Small intestine (tissue), 7 donors: ENCODE results near the gene HYI. TPM values are rescaled to one million over a fixed set of nuclear protein-coding genes. Genes with fewer than 3 reads are reported as not detected.
A peak's percentile ranks its signal among the peaks of the same experiment; 100 is the strongest.

Experiments used
- DNase-seq, 2 donors: peaks; one replicate each; pipeline versions ENCODE4 v3.0.0 to v3.0.0-alpha.2; 2013
- FAIRE-seq: peaks from 2 replicates; lab custom pipeline; 2012; peaks lifted over from hg19 to GRCh38; lab: Jason Lieb, UNC
- H3K27ac ChIP-seq, 3 donors: one replicate each; pipeline ENCODE4 v1.5.1; 2013; ENCODE audit warnings: low read length in 2 of 3, mild to moderate bottlenecking in 2 of 3, control low read depth in 1 of 3, inconsistent platforms in 1 of 3, low read depth in 1 of 3, moderate library complexity in 1 of 3
- H3K27me3 ChIP-seq, 3 donors: one replicate each; pipeline ENCODE4 v1.6.1; 2013; ENCODE audit warnings: low read length in 3 of 3, inconsistent platforms in 1 of 3; ENCODE audit not compliant: control insufficient read depth in 3 of 3, insufficient read depth in 3 of 3
- H3K36me3 ChIP-seq, 3 donors: one replicate each; pipeline ENCODE4 v1.6.1; 2013; ENCODE audit warnings: low read length in 3 of 3, inconsistent platforms in 1 of 3, low read depth in 1 of 3, mild to moderate bottlenecking in 1 of 3, moderate library complexity in 1 of 3; ENCODE audit not compliant: control insufficient read depth in 3 of 3, insufficient read depth in 2 of 3
- H3K4me1 ChIP-seq, 3 donors: one replicate each; pipeline ENCODE4 v1.6.1; 2013; ENCODE audit warnings: low read length in 2 of 3, inconsistent platforms in 1 of 3, low read depth in 1 of 3, mild to moderate bottlenecking in 1 of 3, moderate library complexity in 1 of 3; ENCODE audit not compliant: control insufficient read depth in 3 of 3, insufficient read depth in 2 of 3
- H3K4me3 ChIP-seq, 3 donors: one replicate each; pipeline ENCODE4 v1.5.1; 2013; ENCODE audit warnings: low read length in 3 of 3, control low read depth in 1 of 3, inconsistent platforms in 1 of 3, low read depth in 1 of 3, mild to moderate bottlenecking in 1 of 3, moderate library complexity in 1 of 3
- H3K9me3 ChIP-seq, 2 donors: one replicate each; pipeline ENCODE4 v1.6.1; 2013; ENCODE audit warnings: low read depth in 1 of 2, low read length in 1 of 2; ENCODE audit not compliant: control insufficient read depth in 2 of 2, insufficient read depth in 1 of 2
- WGBS, 3 donors: extraction: QIAGEN DNeasy Blood & Tissue Kit; methylation state at CpG; one replicate each; pipeline ENCODE4 v1.1.7; 2013; 5-methylcytosine and 5-hydroxymethylcytosine counted together
- polyA plus RNA-seq, 4 donors: library from polyadenylated mRNA; stranded (reverse) in 3 of 4; unstranded in 1 of 4; fragments of 200-250 nt in 3 of 4; fragments of 120-200 nt in 1 of 4; gene quantifications; one replicate each; pipeline versions ENCODE4 v1.2.1 to v1.2.3, GENCODE V29; 2013
- donor health status: healthy with polysubstance abuse.
- donor health status: control.
- donor health status: control.
- donor health status: Bipolar disorder and iron deficiency.
- donor health status: healthy.

HYI gene
- polyA plus RNA-seq, 4 donors = 42.6 to 234 (median 139) TPM

- H3K36me3 ChIP-seq = peaks cover 7 to 90% (median 15%) of the 10 kb centered on the region in 3 donors
- no peak overlapping the region for H3K4me3 ChIP-seq
- no peak for DNase-seq
- H3K27me3 ChIP-seq = no peaks in the 10 kb centered on the region
- H3K4me1 ChIP-seq = peaks cover 0 to 5% (median 0%) of the 10 kb centered on the region in 3 donors
- 93 to 96% (median 94%) methylated on average over 7 of the region's 7 CpGs for WGBS, 3 donors
- no peak overlapping the region for H3K27ac ChIP-seq
- H3K9me3 ChIP-seq = no peaks in the 10 kb centered on the region
- FAIRE-seq = no peak
Measured at GRCh38 chr1:43439781-43440180, 13.9 kb downstream of the HYI start.

- no peaks in the 10 kb centered on the region for H3K27me3 ChIP-seq
- FAIRE-seq = no peak
- peaks cover 8 to 88% (median 17%) of the 10 kb centered on the region in 3 donors for H3K36me3 ChIP-seq
- H3K9me3 ChIP-seq = no peaks in the 10 kb centered on the region
- DNase-seq = no peak
- WGBS, 3 donors = 88 to 92% (median 89%) methylated on average over 10 of the region's 10 CpGs
- no peak overlapping the region for H3K4me3 ChIP-seq
- H3K4me1 ChIP-seq = no peaks in the 10 kb centered on the region
- no peak overlapping the region for H3K27ac ChIP-seq
Measured at GRCh38 chr1:43438953-43439581, 14.7 kb downstream of the HYI start.

- FAIRE-seq (no peak), DNase-seq (no peak)
- Histone ChIP-seq H3K27ac (no peak overlapping the region), H3K9me3 (no peaks in the 10 kb centered on the region), H3K27me3 (no peaks in the 10 kb centered on the region), H3K4me3 (no peak overlapping the region), H3K4me1 (no peaks in the 10 kb centered on the region), H3K36me3 (peaks cover 10 to 88% (median 20%) of the 10 kb centered on the region in 3 donors)
- WGBS, 3 donors = 95 to 100% (median 95%) methylated on average over 8 of the region's 8 CpGs
Measured at GRCh38 chr1:43438576-43438952, 15.2 kb downstream of the HYI start.

DNA sequence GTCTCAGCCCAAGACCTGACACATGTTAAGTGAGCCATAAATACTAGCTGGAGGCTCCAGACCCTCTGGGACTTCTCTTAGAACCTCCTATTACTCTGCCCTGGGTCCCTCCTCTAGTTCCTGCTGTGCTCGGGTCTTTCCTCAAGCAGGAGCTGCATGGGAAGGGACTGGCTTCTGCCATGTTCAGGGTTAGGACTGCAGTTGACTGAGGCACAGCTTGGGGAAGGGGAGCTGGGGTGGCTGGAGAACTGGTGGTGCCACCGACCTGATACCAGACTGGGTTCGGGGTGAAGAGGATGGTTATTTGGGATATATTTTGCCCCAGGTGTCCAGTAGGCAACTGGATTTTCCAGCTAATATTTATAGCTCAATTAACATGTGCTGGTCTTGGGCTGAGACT lies 15.7 kb downstream of the HYI start:
- no peak for DNase-seq
- Histone ChIP-seq H3K36me3 (peaks cover 11 to 88% (median 19%) of the 10 kb centered on the region in 3 donors), H3K4me1 (no peaks in the 10 kb centered on the region), H3K27ac (no peak overlapping the region), H3K4me3 (no peak overlapping the region), H3K27me3 (no peaks in the 10 kb centered on the region), H3K9me3 (no peaks in the 10 kb centered on the region)
- no peak for FAIRE-seq
- WGBS, 3 donors = 83 to 96% (median 94%) methylated on average over 3 of the region's 3 CpGs

- Histone ChIP-seq H3K27me3 (no peaks in the 10 kb centered on the region), H3K27ac (no peak overlapping the region), H3K4me3 (no peak overlapping the region), H3K9me3 (no peaks in the 10 kb centered on the region), H3K36me3 (peaks cover 12 to 88% (median 19%) of the 10 kb centered on the region in 3 donors), H3K4me1 (no peaks in the 10 kb centered on the region)
- DNase-seq = no peak
- 89 to 93% (median 91%) methylated on average over 20 of the region's 20 CpGs for WGBS, 3 donors
- FAIRE-seq = no peak
Measured at GRCh38 chr1:43437031-43437973, 16.4 kb downstream of the HYI start.

GRCh38 chr1:43436371-43436770 lies 17.4 kb downstream of the HYI start:
- Histone ChIP-seq H3K36me3 (peaks cover 12 to 88% (median 25%) of the 10 kb centered on the region in 3 donors), H3K4me1 (no peaks in the 10 kb centered on the region), H3K27ac (no peak overlapping the region), H3K4me3 (no peak overlapping the region), H3K27me3 (no peaks in the 10 kb centered on the region), H3K9me3 (no peaks in the 10 kb centered on the region)
- 74 to 80% (median 80%) methylated on average over 3 of the region's 3 CpGs for whole genome bisulfite sequencing, 3 donors
- DNase-seq (no peak), FAIRE-seq (no peak)

GRCh38 chr1:43435146-43436145 lies 18.3 kb downstream of the HYI start:
- DNase-seq (no peak), FAIRE-seq (no peak)
- Histone ChIP-seq H3K9me3 (no peaks in the 10 kb centered on the region), H3K27ac (peak overlapping the region in 2 of 3 donors; percentile 5 to 21), H3K36me3 (peaks cover 12 to 89% (median 31%) of the 10 kb centered on the region in 3 donors), H3K4me1 (no peaks in the 10 kb centered on the region), H3K27me3 (no peaks in the 10 kb centered on the region), H3K4me3 (no peak overlapping the region)
- 71 to 75% (median 74%) methylated on average over 14 of the region's 14 CpGs for WGBS, 3 donors

DNA sequence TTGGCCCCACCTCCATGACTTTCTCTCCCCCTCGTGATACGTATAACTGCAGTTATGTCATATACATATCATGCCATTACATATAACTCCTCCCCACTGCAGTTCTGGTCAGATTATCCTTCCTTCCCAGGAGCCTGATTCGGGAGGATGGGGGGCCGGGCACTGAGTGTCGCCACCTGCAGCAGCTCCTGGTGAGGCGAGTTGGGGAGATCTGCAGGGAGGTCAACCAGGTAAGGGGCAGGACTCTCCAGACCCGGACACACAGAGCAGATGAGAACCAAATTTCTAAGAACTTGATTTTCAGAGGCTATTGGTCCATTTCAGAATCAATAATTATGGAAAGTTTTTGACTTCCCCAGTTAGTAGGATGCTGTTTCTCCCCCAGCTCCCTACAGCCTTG lies 19.5 kb downstream of the HYI start:
- no peaks in the 10 kb centered on the region for H3K4me1 ChIP-seq
- DNase-seq (no peak), FAIRE-seq (no peak)
- no peak overlapping the region for H3K27ac ChIP-seq
- no peaks in the 10 kb centered on the region for H3K9me3 ChIP-seq
- 92 to 95% (median 95%) methylated on average over 7 of the region's 7 CpGs for WGBS, 3 donors
- peaks cover 16 to 89% (median 29%) of the 10 kb centered on the region in 3 donors for H3K36me3 ChIP-seq
- no peak overlapping the region for H3K4me3 ChIP-seq
- no peaks in the 10 kb centered on the region for H3K27me3 ChIP-seq
